Activated T-cell treated with anti-CD3 and anti-CD28 coated beads for 4 hours (primary cell): ENCODE results near the gene CDH1.
"Not testable (repeated sequence)": the region's sequence is repeated elsewhere in the genome, so short reads cannot be mapped to it uniquely, and the experiment has no call there.

Experiments
- DNase-seq: peaks from one replicate; pipeline ENCODE4 v3.0.0-alpha.2; 2020

Gene CDH1

GRCh38 chr16:68737046-68737729 is at the start of gene CDH1:
Gene CDH1, plus strand, starts transcription at chr16:68737292. Its CDS starts 124 bp downstream, at chr16:68737416.
- no peak for DNase-seq

DNA sequence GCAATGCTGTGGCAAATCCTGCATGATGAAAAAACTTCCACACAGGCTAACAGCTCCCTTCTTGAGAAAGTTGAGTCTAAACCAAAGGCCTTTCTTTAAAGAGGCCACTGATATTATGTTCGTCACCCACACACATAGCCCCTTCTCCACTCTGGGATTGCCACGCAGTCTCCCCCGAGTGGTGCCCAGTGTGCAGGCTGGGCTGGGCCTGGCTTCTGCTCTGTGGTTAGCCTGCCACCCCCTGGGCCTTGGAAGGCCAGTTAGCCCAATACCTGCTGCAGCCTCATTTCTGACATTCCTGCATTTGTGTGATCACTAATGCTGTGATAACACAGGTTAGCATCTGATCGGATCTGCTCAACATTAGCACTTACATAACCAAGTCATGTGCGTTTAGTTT is 47.2 kb upstream of the CDH1 start:
- no peak for DNase-seq

DNA sequence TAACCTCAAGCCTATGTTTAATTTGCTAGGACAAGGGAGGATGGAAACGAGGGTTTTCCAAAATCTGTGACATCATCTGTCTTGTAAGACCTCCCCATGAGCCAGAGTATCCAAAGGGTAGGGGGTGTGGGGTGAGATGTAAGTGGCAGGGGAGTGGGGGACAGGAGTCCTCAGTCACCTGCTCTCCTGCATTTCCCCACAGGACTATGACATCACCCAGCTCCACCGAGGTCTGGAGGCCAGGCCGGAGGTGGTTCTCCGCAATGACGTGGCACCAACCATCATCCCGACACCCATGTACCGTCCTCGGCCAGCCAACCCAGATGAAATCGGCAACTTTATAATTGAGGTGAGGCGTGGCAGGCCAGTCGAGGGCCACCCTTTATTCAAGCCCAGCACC is 41.5 kb upstream of the CDH1 start:
- DNase-seq, result no peak

GRCh38 chr16:68696514-68696913 is 40.6 kb upstream of the CDH1 start:
- no peak for DNase-seq

DNA sequence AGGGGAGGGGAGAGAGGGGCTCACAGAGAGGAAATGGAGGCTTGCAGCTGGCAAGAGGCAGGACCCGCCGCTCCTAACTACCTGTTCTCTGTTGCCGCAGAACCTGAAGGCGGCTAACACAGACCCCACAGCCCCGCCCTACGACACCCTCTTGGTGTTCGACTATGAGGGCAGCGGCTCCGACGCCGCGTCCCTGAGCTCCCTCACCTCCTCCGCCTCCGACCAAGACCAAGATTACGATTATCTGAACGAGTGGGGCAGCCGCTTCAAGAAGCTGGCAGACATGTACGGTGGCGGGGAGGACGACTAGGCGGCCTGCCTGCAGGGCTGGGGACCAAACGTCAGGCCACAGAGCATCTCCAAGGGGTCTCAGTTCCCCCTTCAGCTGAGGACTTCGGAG is 39.0 kb upstream of the CDH1 start:
- no peak for DNase-seq

- DNase-seq, result no peak
These were observed 37.0 kb upstream of the CDH1 start for GRCh38 chr16:68700120-68700519.

DNA sequence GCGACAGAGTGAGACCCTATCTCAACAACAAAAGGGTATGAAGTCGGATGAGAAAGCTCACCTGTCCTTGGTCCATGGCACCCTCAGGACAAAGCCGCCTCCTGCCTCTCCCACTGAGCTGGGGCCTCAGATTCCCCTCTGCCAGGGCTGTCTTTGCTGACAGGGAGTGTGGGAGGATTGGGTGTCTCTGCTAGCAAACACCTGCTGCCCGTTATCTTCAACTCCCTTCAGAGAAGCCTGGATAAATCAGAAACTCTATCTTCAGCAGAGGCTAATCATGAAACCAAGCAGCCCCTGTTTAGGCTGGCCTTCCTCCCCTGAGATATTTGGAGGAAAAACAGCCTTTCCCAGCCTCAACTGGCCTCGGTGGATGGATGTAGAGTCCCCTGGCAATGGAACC is 36.3 kb upstream of the CDH1 start:
- DNase-seq, result no peak

GRCh38 chr16:68704232-68704867 is 32.7 kb upstream of the CDH1 start:
- DNase-seq, result peak; percentile 33

DNA sequence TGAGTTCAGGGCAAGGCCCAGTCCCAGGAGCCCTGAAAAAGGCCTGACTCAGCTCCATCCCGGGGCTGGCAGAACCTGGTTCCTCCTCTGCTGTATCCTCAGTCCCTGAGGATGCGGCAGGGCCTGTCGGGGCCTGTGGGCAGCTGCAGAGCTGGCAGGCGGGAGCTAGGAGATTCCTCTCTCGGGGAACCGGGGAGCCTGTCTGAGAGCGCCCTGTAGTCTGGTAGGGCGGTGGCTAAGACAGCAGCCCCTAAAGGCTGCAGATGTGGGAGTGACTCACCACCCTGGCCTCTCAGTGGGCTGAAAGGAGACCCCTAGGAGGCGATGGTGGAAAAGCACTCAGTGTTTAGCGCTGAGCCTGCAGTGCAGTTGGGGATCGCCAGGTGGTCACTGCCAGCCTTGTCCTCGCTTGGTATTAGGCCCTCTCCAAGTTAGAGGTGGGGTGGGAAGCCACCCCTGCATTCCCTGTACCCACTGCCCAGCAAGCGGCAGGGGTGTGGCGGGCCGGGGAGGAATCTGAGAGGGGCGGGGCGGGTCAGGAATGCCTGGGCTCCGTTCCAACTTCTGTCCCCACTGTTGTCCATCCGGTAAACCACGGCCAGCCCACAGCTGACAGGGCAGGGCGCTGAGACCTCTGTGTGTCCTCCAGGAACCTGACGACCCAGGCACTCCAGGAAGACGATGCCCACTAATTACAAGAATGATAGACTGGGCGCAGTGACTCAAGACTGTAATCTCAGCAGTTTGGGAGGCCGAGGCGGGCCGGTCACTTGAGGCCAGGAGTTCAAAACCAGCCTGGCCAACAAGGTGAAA is 29.5 kb upstream of the CDH1 start:
- no peak for DNase-seq

GRCh38 chr16:68710211-68710610 is 26.9 kb upstream of the CDH1 start:
- DNase-seq, result no peak

DNA sequence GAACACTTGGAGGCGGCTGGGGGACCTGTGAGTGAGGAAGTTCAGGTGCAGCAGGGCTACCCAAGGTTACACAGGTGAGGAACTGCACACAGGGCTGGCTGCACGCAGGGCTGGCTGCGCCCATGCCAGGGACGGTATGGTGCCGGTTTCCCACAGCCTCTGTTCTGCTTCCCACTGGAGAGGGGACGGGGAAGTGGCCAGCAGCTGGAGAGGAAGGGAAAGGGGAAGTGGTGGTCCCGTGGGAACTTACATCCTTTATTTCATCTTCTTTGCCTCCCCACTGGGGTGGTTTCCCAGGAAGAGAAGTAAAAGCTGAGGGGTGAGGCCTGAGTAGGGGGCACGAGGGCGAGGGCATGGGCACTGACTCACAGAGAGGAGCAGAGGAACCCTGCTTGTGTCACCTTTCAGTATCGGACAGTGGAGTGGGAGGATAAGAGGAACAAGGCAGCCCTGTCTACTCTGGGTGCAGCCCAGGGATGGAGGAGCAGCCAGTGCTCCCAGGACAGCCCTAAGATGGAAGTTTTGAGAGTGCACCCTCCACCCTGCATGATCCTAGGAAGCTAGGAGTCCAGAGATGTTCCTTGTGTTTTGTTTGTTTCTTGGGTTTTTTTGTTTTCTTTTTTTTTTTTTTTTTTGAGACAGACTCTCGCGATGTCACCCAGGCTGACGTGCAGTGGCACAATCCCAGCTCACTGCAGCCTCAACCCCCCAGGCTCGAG is 25.5 kb upstream of the CDH1 start:
- no peak for DNase-seq

- no peak for DNase-seq
These were observed 23.7 kb upstream of the CDH1 start for GRCh38 chr16:68713361-68713760.

DNA sequence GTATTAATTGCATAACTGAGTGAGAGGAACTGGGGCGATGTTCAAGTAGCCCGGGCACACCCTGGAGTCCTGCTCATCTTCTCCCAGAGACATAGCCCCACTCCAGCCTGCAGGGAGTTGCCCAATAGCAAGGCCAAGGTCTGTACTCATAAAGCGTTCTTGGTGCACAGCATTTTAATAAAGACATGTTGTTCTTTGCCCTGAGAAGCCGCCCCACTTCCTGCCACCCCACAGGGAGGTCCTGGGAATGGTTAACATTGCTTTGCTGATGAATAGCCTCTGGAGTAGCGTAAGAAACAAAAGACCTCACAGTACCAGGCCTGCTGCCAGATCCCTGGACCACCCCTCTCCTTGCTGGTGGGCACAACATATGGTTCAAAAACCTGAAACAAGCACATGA is 21.6 kb upstream of the CDH1 start:
- DNase-seq, result no peak

GRCh38 chr16:68716516-68716915 is 20.6 kb upstream of the CDH1 start:
- DNase-seq, result not testable (repeated sequence)

- no peak for DNase-seq
These were observed 19.4 kb upstream of the CDH1 start for GRCh38 chr16:68717684-68718083.

DNA sequence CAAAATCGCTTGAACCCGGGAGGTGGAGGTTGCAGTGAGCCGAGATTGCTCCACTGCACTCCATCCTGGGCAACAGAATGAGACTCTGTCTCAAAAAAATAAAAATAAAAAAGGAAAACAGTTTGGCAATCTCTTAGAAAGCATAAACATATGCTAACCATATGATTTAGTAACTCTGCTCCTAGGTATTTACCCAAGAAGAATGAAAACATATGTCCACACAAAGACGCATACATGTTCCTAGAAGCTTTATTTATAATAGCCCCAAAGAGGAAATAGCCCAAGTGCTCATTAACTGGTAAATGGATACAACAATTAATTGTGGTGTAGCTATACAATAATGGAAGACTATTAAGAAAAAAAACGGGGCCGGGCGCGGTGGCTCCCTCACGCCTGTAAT is 18.5 kb upstream of the CDH1 start:
- no peak for DNase-seq

- DNase-seq, result no peak
These were observed 17.1 kb upstream of the CDH1 start for GRCh38 chr16:68719993-68720489.

DNA sequence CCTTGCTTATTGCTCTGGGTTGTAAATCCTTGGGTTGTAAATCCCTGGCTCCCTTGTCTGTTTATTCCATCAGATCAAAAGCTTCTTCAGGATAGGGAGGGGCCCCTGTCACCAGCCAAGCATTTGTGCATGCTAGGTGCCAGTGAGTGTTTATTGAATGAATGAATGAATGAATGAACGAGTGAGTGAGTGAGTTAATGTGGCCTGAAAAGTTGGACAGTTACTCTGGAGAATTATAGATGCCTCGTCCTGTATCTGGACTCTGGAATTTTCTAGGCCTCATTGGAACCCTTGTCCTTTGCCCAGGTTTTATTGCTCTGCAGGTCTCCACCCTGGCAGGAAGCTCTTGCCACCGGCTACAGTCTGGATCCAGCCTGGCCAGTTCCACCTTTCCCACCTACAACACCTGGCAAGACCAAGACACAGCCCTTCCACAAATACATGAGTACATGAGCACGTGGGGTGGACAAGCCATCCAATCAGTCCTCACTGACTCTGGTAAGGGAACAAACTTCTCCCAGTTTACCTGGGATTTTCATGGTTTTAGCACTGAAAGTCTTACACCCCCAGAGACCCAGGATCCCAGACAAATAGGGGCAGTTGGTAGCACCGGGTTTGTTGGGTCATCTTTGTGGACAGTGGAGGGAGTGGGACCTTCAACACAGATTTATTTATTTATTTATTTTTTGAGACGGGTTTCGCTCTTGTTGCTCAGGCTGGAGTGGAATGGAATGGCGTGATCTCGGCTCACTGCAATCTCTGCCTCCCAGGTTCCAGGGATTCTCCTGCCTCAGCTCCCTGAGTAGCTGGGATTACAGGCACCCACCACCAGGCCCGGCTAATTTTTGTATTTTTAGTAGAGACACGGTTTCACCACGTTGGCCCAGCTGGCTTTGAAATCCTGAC is 14.7 kb upstream of the CDH1 start:
- no peak for DNase-seq

- DNase-seq, result no peak
These were observed 12.3 kb upstream of the CDH1 start for GRCh38 chr16:68724797-68725196.

DNA sequence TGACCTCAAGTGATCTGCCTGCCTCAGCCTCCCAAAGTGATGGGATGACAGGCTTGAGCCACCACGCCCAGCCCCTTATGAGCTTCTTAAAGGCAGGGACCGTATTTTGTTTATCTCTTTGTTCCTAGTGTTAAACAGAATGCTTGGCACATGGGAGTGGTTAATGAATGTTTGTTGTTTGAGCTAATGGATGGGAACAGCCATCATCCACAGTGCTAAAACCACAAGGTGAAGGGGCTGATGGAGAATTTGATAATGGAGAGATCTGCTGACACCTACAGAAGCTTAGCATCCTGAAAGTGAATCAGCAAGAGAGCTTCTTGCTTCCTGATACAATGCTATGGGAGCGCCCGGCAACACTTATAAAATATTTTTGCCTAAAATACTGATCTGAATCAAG is 8.6 kb upstream of the CDH1 start:
- DNase-seq, result no peak

DNA sequence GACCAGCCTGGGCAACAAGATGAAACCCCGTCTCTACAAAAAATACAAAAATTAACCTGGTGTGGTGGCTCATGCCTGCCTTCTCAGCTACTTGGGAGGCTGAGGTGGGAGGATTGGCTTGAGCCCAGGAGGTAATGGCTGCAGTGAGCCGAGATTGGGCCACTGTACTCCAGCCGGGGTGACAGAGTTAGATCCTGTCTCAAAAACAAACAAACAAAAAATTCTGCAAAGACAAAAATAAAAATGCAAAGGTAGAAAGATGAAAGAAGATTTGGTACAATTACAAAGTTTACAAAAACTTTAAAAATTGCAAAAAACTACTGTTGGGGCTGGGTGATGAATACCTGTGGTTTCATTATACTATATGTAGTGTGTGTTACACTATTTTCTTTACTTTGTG is 5.5 kb upstream of the CDH1 start:
- no peak for DNase-seq

DNA sequence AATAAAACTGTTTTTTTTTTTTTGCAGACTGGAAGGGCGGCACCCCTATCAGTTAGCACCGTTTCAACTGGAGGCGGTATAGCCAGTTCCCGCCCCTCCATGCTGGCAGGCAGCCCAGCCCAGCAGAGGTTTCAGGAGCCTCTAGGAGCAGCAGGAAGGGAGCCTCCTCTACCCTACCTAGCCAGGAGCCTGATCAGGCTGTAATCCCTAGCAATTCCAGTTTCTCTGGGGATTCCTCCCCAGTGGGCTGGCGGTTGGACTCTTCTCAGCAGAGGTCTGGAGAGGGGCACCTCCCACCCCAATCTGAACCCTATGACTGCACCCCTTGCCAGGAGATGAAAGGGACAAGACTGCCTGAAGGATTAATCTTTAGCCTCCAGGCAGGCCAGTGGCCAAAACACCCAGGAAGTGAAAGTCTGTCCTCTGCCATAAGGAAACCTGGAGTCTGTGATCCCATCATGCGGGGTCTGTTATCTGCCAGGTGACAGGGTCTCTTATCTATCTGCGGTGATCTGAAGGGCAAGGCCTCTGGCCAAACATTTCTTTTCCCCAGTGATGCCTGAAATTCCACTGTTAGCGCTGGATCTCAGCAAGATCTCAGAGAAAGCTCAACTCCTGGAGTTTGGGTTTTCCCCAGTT is 4.9 kb upstream of the CDH1 start:
- DNase-seq, result no peak
